ENCODE measurements around the gene RBM33. TPM values are rescaled to one million over a fixed set of nuclear protein-coding genes. Genes with fewer than 3 reads are reported as not detected.

The RBM33 gene
- total and polyA plus RNA-seq, 2 of the 8 experiments (the other 6 are each of a cell fraction or from before 2014, with no cell fraction given): 16.5 to 64.6 TPM

DNA sequence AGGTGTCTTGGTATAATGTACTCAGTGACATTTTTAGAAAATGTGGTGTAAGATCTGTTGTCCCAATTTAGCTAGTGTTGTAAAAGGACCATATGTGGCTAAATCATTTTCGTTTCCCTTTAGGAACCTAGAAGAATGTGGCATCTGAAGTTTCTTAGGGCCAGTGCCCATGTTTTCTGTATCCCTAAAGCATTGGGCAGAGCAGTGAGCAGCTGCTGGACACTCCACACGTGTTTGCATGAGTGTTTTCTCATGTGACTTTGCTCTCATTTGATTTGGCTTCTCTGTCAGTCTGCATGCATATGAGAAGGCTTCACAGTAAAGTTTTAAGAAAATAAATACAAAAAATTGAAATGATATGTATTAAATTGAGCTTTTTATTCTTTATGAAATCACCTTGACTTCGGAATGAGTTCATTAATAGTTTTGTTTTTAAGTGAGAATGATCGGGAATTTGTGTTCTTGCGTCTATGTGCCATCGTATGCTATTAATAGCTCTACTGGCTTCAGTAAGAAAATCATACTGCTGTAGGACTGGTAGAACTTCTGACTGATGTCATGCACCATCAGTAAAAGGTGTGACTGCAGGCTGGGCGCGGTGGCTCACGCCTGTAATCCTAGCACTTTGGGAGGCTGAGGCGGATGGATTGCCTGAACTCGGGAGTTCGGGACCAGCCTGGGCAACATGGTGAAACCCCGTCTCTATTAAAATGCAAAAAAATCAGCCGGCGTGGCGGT lies 61.3 kb downstream of the RBM33 start:
- no peaks in the 10 kb centered on the region; a peak in 1 of 7 replicates for H3K4me1 ChIP-seq (replicated peaks in 1 of 4; ENCODE audit: control insufficient read depth in 3 of 4, insufficient read depth in 4 of 4, low read length in 3 of 4)
- ChIA-PET POLR2A (ENCODE audit: partially characterized antibody) (interaction anchor here (0.9 to 1.4 kb wide), 2 partner anchors 14 to 61 kb away, joined by 3 read pairs; partner anchors contain the start of gene RBM33), CTCF (ENCODE audit: partially characterized antibody) (interaction anchor here (1.0 to 2.2 kb wide), 3 partner anchors 19 to 107 kb away, joined by 4 to 6 read pairs (median 6); no protein-coding TSS in a partner anchor)
- DNase-seq (ENCODE audit: low read depth in 1 of 2, low spot score in 2 of 2) (no peak), FAIRE-seq (no peak)
- H3K36me3 ChIP-seq (ENCODE audit: control insufficient read depth in 2 of 4, insufficient read depth in 4 of 4, low read length in 3 of 4): peaks cover 5 to 49% (median 29%) of the 10 kb centered on the region in 4 experiments; a peak in 7 of 8 replicates
- H4K8ac ChIP-seq (ENCODE audit: extremely low read depth, insufficient read depth, low read length): no peak overlapping the region
- no peak for TF ChIP-seq SIX5 (IDR thresholded peaks at IDR 0.05; ENCODE audit: low read depth, low read length)
- H2BK15ac ChIP-seq (ENCODE audit: low read length): no peak overlapping the region
- H3K79me2 ChIP-seq (ENCODE audit: control insufficient read depth in 1 of 2, insufficient read depth in 2 of 2, low read length in 2 of 2): peaks cover 0 to 17% of the 10 kb centered on the region in 2 experiments; a peak in 2 of 4 replicates
- H3K4me3 ChIP-seq (ENCODE audit: extremely low read depth in 1 of 4, insufficient read depth in 2 of 4, low read depth in 3 of 4, low read length in 4 of 4): no peak overlapping the region
- no peak overlapping the region for H2BK20ac ChIP-seq (ENCODE audit: low read length)
- H3K79me1 ChIP-seq (ENCODE audit: low read depth, low read length): peaks cover 4% of the 10 kb centered on the region
- no peak overlapping the region for H2BK12ac ChIP-seq (ENCODE audit: low read depth, low read length)
- H3K9ac ChIP-seq (replicated peaks in 1 of 4; ENCODE audit: extremely low read depth in 1 of 4, low read depth in 3 of 4, low read length in 3 of 4): no peak overlapping the region
- H4K20me1 ChIP-seq (replicated peaks in 1 of 2; ENCODE audit: control insufficient read depth in 1 of 2, insufficient read depth in 2 of 2, low read length in 2 of 2): peaks cover 6 to 7% of the 10 kb centered on the region in 2 experiments
- H4K91ac ChIP-seq (replicated peaks; ENCODE audit: insufficient read length, low read length): no peak overlapping the region
- no peak overlapping the region for H2AK5ac ChIP-seq (ENCODE audit: low read depth, low read length)
- no peak overlapping the region for H2BK120ac ChIP-seq (replicated peaks; ENCODE audit: low read depth, low read length)
- no peak overlapping the region for H4K5ac ChIP-seq (ENCODE audit: insufficient read length, low read depth, low read length)
- no peak overlapping the region for H2BK5ac ChIP-seq (ENCODE audit: low read depth, low read length)
- no peaks in the 10 kb centered on the region for H3K9me3 ChIP-seq (ENCODE audit: insufficient read depth in 2 of 2, low read depth in 1 of 2, low read length in 1 of 2)
- H3K18ac ChIP-seq (ENCODE audit: extremely low read depth, low read length): no peak overlapping the region
- no peak overlapping the region for H3K14ac ChIP-seq (ENCODE audit: insufficient read length)
- H3K4me2 ChIP-seq (ENCODE audit: insufficient read depth in 1 of 2, low read depth in 2 of 2, low read length in 2 of 2): no peak overlapping the region
- H3K27ac ChIP-seq (ENCODE audit: low read depth, low read length): no peak overlapping the region
- H3K23me2 ChIP-seq (ENCODE audit: low read depth, low read length): no peaks in the 10 kb centered on the region
- H3K56ac ChIP-seq (replicated peaks; ENCODE audit: insufficient read length, low read depth, low read length): no peak overlapping the region
- WGBS, 2 experiments (ENCODE audit: extremely low coverage in 1 of 2, insufficient coverage in 1 of 2, insufficient read length in 1 of 2, insufficient replicate concordance in 2 of 2, low coverage in 1 of 2, low lambda C conversion rate in 2 of 2, missing lambda C conversion rate in 1 of 2): 93% methylated on average over 16 of the region's 16 CpGs; no CpG with 5 or more reads in 1 of the 2 experiments
- H3K27me3 ChIP-seq (replicated peaks in 1 of 4; ENCODE audit: control insufficient read depth in 3 of 4, extremely low read depth in 1 of 4, insufficient read depth in 3 of 4, low read length in 3 of 4): peaks cover 0 to 1% (median 0%) of the 10 kb centered on the region in 4 experiments; a peak in 1 of 7 replicates
- H2AFZ ChIP-seq (ENCODE audit: low read length): no peak overlapping the region
- no peak overlapping the region for H3K4ac ChIP-seq (replicated peaks; ENCODE audit: insufficient read length, low read depth, low read length)
- H3K23ac ChIP-seq (ENCODE audit: insufficient read length): no peak overlapping the region
